Measurements from ENCODE around the gene HP. TPM values are rescaled to one million over a fixed set of nuclear protein-coding genes. Genes with fewer than 3 reads are reported as not detected.
"Not testable (repeated sequence)": the region's sequence is repeated elsewhere in the genome, so short reads cannot be mapped to it uniquely, and the experiment has no call there.

HP gene
- total RNA-seq, 5 donors from 2014 or later (not counting 1 experiment from before 2014, with no cell fraction given): 11.3 to 18.3 (median 12.4) TPM; not detected in 2

GRCh38 chr16:72075067-72075466 is 20.8 kb downstream of the HP start:
- H3K27me3 ChIP-seq (replicated peaks in 1 of 2; ENCODE audit: control insufficient read depth in 2 of 2, extremely low read depth in 1 of 2, insufficient read depth in 2 of 2, low read length in 1 of 2); H3K4me3 ChIP-seq (ENCODE audit: control insufficient read depth in 1 of 2, extremely low read depth in 1 of 2, low read length in 1 of 2); ATAC-seq (replicated peaks in 1 of 4); H3K9me3 Mint-ChIP-seq; H3K36me3 ChIP-seq (ENCODE audit: control insufficient read depth in 2 of 2, extremely low read depth in 1 of 2, insufficient read depth in 1 of 2, low read length in 1 of 2); CTCF ChIA-PET; H3K9me3 ChIP-seq; H3K27ac ChIP-seq (ENCODE audit: low read length); H3K27ac Mint-ChIP-seq; DNase-seq; POLR2A ChIA-PET; H3K27me3 Mint-ChIP-seq; H3K4me1 ChIP-seq (ENCODE audit: control insufficient read depth in 1 of 2, extremely low read depth in 1 of 2, insufficient read depth in 2 of 2, low read length in 2 of 2); H3K4me3 Mint-ChIP-seq; H3K4me1 Mint-ChIP-seq: not testable (repeated sequence)
- 100% methylated on average over 1 of the region's 6 CpGs for WGBS (ENCODE audit: insufficient coverage)
- peaks cover 17% of the 10 kb centered on the region for H3K36me3 Mint-ChIP-seq

- H3K27ac Mint-ChIP-seq; POLR2A ChIA-PET; DNase-seq; H3K27me3 Mint-ChIP-seq; CTCF ChIA-PET; H3K4me3 Mint-ChIP-seq; ATAC-seq (replicated peaks in 1 of 4); H3K9me3 ChIP-seq; H3K27me3 ChIP-seq (replicated peaks in 1 of 2; ENCODE audit: control insufficient read depth in 2 of 2, extremely low read depth in 1 of 2, insufficient read depth in 2 of 2, low read length in 1 of 2); H3K4me1 ChIP-seq (ENCODE audit: control insufficient read depth in 1 of 2, extremely low read depth in 1 of 2, insufficient read depth in 2 of 2, low read length in 2 of 2); H3K4me1 Mint-ChIP-seq; H3K27ac ChIP-seq (ENCODE audit: low read length); H3K4me3 ChIP-seq (ENCODE audit: control insufficient read depth in 1 of 2, extremely low read depth in 1 of 2, low read length in 1 of 2); H3K36me3 ChIP-seq (ENCODE audit: control insufficient read depth in 2 of 2, extremely low read depth in 1 of 2, insufficient read depth in 1 of 2, low read length in 1 of 2); H3K9me3 Mint-ChIP-seq: not testable (repeated sequence)
- peaks cover 17% of the 10 kb centered on the region for H3K36me3 Mint-ChIP-seq
- no CpG with 5 or more reads among the region's 5 CpGs for WGBS (ENCODE audit: insufficient coverage)
Observed at GRCh38 chr16:72076991-72077706, 22.8 kb downstream of the HP start.

GRCh38 chr16:72083778-72084404 is 29.6 kb downstream of the HP start:
- POLR2A ChIA-PET: no interaction called here
- Histone ChIP-seq H3K36me3 (ENCODE audit: control insufficient read depth in 2 of 2, extremely low read depth in 1 of 2, insufficient read depth in 1 of 2, low read length in 1 of 2) (peaks cover 7 to 36% of the 10 kb centered on the region in 2 donors), H3K27ac (ENCODE audit: low read length) (no peak overlapping the region), H3K4me1 (ENCODE audit: control insufficient read depth in 1 of 2, extremely low read depth in 1 of 2, insufficient read depth in 2 of 2, low read length in 2 of 2) (no peaks in the 10 kb centered on the region), H3K4me3 (ENCODE audit: control insufficient read depth in 1 of 2, extremely low read depth in 1 of 2, low read length in 1 of 2) (no peak overlapping the region), H3K27me3 (replicated peaks in 1 of 2; ENCODE audit: control insufficient read depth in 2 of 2, extremely low read depth in 1 of 2, insufficient read depth in 2 of 2, low read length in 1 of 2) (no peaks in the 10 kb centered on the region), H3K9me3 (peaks cover 3% of the 10 kb centered on the region)
- peaks cover 41% of the 10 kb centered on the region for H3K36me3 Mint-ChIP-seq
- no peak overlapping the region for H3K4me3 Mint-ChIP-seq
- peaks cover 0 to 1% (median 0%) of the 10 kb centered on the region in 3 donors for H3K4me1 Mint-ChIP-seq
- WGBS (ENCODE audit: insufficient coverage): 50% methylated on average over 2 of the region's 3 CpGs
- no peak overlapping the region for H3K27ac Mint-ChIP-seq
- DNase-seq: no peak
- CTCF ChIA-PET: interaction anchor here in 1 of 2 donors (0.6 kb wide), 1 partner anchor 355 kb away, joined by 4 read pairs; no protein-coding TSS in a partner anchor
- no peak for ATAC-seq (replicated peaks in 1 of 4)
- peaks cover 0 to 9% (median 0%) of the 10 kb centered on the region in 3 donors for H3K9me3 Mint-ChIP-seq
- H3K27me3 Mint-ChIP-seq: no peaks in the 10 kb centered on the region

- Mint-ChIP-seq H3K4me1 (peaks cover 0 to 2% (median 0%) of the 10 kb centered on the region in 3 donors), H3K27ac (no peak overlapping the region), H3K36me3 (peaks cover 46% of the 10 kb centered on the region), H3K4me3 (no peak overlapping the region), H3K27me3 (no peaks in the 10 kb centered on the region), H3K9me3 (peaks cover 0 to 9% (median 0%) of the 10 kb centered on the region in 3 donors)
- CTCF ChIA-PET: no interaction called here
- peaks cover 7 to 42% of the 10 kb centered on the region in 2 donors for H3K36me3 ChIP-seq (ENCODE audit: control insufficient read depth in 2 of 2, extremely low read depth in 1 of 2, insufficient read depth in 1 of 2, low read length in 1 of 2)
- H3K27ac ChIP-seq (ENCODE audit: low read length): no peak overlapping the region
- H3K27me3 ChIP-seq (replicated peaks in 1 of 2; ENCODE audit: control insufficient read depth in 2 of 2, extremely low read depth in 1 of 2, insufficient read depth in 2 of 2, low read length in 1 of 2): no peaks in the 10 kb centered on the region
- peaks cover 3% of the 10 kb centered on the region for H3K9me3 ChIP-seq
- no peaks in the 10 kb centered on the region for H3K4me1 ChIP-seq (ENCODE audit: control insufficient read depth in 1 of 2, extremely low read depth in 1 of 2, insufficient read depth in 2 of 2, low read length in 2 of 2)
- POLR2A ChIA-PET: no interaction called here
- WGBS (ENCODE audit: insufficient coverage): 97% methylated on average over 6 of the region's 10 CpGs
- no peak overlapping the region for H3K4me3 ChIP-seq (ENCODE audit: control insufficient read depth in 1 of 2, extremely low read depth in 1 of 2, low read length in 1 of 2)
- ATAC-seq (replicated peaks in 1 of 4) (no peak), DNase-seq (no peak)
Observed at GRCh38 chr16:72084445-72084844, 30.1 kb downstream of the HP start.

GRCh38 chr16:72085002-72085401 is 30.7 kb downstream of the HP start:
- H3K27me3 ChIP-seq (replicated peaks in 1 of 2; ENCODE audit: control insufficient read depth in 2 of 2, extremely low read depth in 1 of 2, insufficient read depth in 2 of 2, low read length in 1 of 2): no peaks in the 10 kb centered on the region
- CTCF ChIA-PET: no interaction called here
- no peaks in the 10 kb centered on the region for H3K4me1 ChIP-seq (ENCODE audit: control insufficient read depth in 1 of 2, extremely low read depth in 1 of 2, insufficient read depth in 2 of 2, low read length in 2 of 2)
- DNase-seq (no peak), ATAC-seq (replicated peaks in 1 of 4) (no peak)
- H3K9me3 ChIP-seq: peaks cover 3% of the 10 kb centered on the region
- Mint-ChIP-seq H3K9me3 (peaks cover 0 to 9% (median 0%) of the 10 kb centered on the region in 3 donors), H3K27ac (no peak overlapping the region), H3K4me1 (peaks cover 0 to 2% (median under 1%) of the 10 kb centered on the region in 3 donors), H3K27me3 (no peaks in the 10 kb centered on the region), H3K4me3 (no peak overlapping the region), H3K36me3 (peaks cover 49% of the 10 kb centered on the region)
- no peak overlapping the region for H3K27ac ChIP-seq (ENCODE audit: low read length)
- peaks cover 7 to 47% of the 10 kb centered on the region in 2 donors for H3K36me3 ChIP-seq (ENCODE audit: control insufficient read depth in 2 of 2, extremely low read depth in 1 of 2, insufficient read depth in 1 of 2, low read length in 1 of 2)
- POLR2A ChIA-PET: no interaction called here
- 100% methylated on average over 1 of the region's 2 CpGs for WGBS (ENCODE audit: insufficient coverage)
- no peak overlapping the region for H3K4me3 ChIP-seq (ENCODE audit: control insufficient read depth in 1 of 2, extremely low read depth in 1 of 2, low read length in 1 of 2)

- no peaks in the 10 kb centered on the region for H3K9me3 Mint-ChIP-seq
Observed at GRCh38 chr16:72091217-72091616, 36.9 kb downstream of the HP start.

More at GRCh38 chr16:72091217-72091616, 36.9 kb downstream of the HP start:
- Histone ChIP-seq H3K27me3 (replicated peaks in 1 of 2; ENCODE audit: control insufficient read depth in 2 of 2, extremely low read depth in 1 of 2, insufficient read depth in 2 of 2, low read length in 1 of 2) (no peaks in the 10 kb centered on the region), H3K36me3 (ENCODE audit: control insufficient read depth in 2 of 2, extremely low read depth in 1 of 2, insufficient read depth in 1 of 2, low read length in 1 of 2) (peaks cover 3 to 40% of the 10 kb centered on the region in 2 donors), H3K27ac (ENCODE audit: low read length) (no peak overlapping the region), H3K4me3 (ENCODE audit: control insufficient read depth in 1 of 2, extremely low read depth in 1 of 2, low read length in 1 of 2) (no peak overlapping the region), H3K9me3 (no peaks in the 10 kb centered on the region), H3K4me1 (ENCODE audit: control insufficient read depth in 1 of 2, extremely low read depth in 1 of 2, insufficient read depth in 2 of 2, low read length in 2 of 2) (peaks cover 25 to 26% of the 10 kb centered on the region in 2 experiments)
- POLR2A ChIA-PET: no interaction called here
- peaks cover 30% of the 10 kb centered on the region for H3K36me3 Mint-ChIP-seq
- peaks cover 53 to 57% (median 54%) of the 10 kb centered on the region in 3 donors for H3K4me1 Mint-ChIP-seq
- H3K27ac Mint-ChIP-seq: no peak overlapping the region
- DNase-seq (no peak), ATAC-seq (replicated peaks in 1 of 4) (no peak)
- CTCF ChIA-PET: no interaction called here
- WGBS (ENCODE audit: insufficient coverage): no CpG with 5 or more reads among the region's 3 CpGs
- H3K27me3 Mint-ChIP-seq: no peaks in the 10 kb centered on the region
- peak overlapping the region; percentile 97 to 98 (median 98) for H3K4me3 Mint-ChIP-seq
